ENCODE measurements around the gene ORM1.
"Not testable (repeated sequence)": the region's sequence is repeated elsewhere in the genome, so short reads cannot be mapped to it uniquely, and the experiment has no call there.

Gene ORM1

DNA sequence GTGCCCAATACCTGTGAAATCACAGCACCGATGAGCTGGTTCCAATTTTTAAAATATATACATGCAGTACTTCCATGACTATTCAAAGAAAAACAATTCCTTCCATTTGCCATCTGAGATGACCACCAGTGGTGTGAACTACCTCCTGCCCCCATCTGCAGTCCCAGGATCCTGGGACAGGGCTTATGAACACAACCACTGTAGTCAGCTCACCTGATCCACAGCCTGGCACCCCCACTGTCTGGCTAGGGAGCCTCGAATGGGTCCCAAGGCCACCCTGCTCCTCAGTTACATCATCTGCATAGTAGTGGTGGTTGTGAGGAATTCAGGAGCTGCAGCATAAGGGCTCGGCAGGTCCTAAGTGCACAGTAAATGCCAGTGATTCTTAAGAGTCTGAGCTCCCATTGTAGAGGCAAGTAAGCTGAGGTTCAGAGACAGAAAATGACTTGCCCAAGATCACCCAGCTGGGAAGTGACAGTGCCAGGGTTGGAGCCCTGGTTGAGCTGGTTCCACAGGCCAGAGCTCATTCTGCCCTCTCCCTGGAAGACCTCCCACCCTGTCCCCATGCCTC, 2.9 kb downstream of the ORM1 start:
- not testable (repeated sequence) for FAIRE-seq

DNA sequence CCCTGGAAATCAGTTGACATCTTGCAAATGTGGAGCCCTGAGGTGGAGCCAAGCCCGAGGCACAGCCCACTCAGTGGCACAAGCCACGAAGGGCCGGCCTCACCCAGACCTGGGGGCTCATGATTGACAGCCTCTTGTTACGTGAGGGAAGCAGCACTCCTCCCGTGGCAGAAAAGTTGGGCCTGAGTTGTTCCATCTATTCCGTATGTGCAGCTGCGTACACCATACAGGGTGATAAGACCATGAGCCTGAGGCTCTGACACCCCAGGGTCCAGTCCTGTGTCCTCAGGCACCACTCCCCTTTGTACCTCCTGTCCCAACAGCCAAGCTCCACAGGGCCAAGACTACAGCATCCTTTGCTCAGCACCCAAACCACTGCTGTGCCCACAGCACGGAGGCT, 4.9 kb downstream of the ORM1 start:
- FAIRE-seq = no peak

DNA sequence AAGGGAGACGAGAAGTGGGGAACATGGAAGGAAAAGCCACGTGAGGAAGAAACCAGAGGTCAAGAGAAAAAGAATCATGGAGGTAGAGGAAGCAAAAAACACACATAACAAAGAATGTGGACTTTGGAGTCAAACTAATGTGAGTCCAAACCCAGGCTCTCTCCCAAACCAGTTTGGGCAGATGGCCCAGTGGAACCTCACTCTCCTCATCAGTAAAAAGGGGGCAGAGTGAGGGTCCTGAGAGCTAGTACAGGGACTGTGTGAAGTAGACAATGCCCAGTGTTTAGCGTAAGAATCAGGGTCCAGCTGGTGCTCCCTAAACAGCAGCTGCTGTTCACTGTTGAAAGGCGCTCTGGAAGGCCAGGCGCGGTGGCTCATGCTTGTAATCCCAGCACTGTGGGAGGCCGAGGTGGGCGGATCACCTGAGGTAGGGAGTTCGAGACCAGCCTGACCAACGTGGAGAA, 5.5 kb downstream of the ORM1 start:
- not testable (repeated sequence) for FAIRE-seq

DNA sequence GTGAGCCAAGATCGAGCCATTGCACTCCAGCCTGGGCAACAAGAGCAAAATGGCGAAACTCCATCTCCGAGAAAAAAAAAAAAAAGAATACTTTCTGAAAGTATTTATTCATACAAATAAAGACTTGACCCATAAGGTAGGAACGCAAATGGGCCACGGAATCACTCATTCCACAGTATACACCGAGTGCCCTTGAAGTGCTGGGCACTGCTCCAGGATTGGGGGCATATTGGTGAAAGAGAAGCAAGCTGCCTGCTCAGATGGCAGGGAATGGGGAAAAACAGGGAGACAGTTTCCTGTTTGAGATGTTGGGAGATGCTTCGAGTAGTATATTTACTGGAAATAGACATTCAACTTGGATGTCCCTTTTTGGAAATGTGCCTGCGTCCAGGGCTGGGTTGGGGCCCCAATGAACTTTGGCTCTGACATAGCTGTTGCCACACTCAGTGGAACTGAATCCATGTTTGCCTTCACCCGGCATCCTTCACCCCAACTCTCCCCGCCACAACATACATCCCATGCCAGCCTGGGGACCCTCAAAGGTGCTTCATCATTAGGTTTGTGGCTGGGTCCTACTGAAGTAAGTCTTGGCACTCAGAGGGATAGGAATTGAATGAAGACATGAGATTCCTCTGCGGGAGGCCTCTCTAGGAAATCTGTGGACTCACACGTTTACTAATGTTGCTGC, 6.2 kb downstream of the ORM1 start:
- FAIRE-seq = not testable (repeated sequence)

DNA sequence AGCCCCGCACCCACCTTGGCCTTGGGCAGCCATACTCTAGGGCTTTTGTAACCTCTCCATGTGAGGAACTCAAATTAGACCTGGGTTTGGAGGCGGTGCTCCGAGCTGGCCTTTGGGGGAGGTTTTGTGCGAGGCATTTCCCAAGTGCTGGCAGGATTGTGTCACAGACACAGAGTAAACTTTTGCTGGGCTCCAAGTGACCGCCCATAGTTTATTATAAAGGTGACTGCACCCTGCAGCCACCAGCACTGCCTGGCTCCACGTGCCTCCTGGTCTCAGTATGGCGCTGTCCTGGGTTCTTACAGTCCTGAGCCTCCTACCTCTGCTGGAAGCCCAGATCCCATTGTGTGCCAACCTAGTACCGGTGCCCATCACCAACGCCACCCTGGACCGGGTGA, 6.7 kb downstream of the ORM1 start, which contains the start of gene ORM2:
Gene ORM2, plus strand, starts transcription at position 245 of the 398 bp plus-strand sequence. Its CDS starts 36 bp downstream, at position 281.
- FAIRE-seq = not testable (repeated sequence)

DNA sequence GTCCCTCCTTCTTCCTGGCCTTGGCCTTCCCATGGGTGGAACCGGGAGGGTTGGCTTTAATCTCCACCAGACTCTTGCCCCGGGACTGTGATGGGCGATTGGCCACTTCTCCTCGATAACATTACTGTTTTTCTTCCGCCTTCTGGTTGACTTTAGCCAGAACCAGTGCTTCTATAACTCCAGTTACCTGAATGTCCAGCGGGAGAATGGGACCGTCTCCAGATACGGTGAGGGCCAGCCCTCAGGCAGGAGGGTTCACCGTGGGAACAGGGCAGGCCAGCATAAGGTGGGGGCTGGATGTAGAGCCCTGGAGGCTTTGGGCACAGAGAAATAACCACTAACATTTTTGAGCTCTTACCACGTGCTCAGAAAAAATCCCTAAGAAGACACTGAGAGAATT, 7.7 kb downstream of the ORM1 start:
- no peak for FAIRE-seq

DNA sequence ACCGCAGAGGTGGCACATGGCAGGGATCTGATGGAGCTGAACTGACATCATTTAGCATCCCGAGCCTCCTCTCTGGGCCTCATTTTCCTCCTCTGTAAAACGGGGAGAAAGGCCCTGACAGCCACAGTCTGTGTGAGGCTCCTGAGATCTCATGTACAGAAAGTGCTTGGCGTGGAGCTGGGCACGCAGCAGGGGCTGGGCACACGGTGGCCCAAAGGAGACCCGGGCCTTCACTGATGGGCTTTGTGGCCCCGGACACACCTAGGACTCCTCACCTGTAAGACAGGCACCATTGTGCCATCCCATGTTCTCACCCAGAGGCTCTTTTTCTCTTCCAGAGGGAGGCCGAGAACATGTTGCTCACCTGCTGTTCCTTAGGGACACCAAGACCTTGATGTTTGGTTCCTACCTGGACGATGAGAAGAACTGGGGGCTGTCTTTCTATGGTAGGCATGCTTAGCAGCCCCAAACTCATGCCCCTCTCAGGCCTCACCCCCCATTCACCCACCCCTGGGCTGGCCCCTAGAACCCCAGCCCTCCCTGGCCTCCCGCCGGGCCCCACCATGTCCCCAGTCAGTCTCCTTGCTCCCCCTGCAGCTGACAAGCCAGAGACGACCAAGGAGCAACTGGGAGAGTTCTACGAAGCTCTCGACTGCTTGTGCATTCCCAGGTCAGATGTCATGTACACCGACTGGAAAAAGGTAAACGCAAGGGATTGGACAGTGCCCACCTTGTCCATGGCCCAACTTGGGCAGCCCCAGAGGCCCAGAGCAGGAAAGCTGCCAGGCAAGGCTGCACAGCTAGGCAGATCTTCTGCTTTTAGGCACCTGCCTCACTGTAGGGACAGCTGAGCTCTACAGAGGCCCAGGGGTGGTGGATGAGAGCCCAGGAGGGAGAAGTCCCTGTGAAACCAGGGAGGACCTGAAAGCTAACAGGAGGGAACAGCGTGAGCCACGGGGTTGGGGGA, 8.6 kb downstream of the ORM1 start:
- not testable (repeated sequence) for FAIRE-seq

DNA sequence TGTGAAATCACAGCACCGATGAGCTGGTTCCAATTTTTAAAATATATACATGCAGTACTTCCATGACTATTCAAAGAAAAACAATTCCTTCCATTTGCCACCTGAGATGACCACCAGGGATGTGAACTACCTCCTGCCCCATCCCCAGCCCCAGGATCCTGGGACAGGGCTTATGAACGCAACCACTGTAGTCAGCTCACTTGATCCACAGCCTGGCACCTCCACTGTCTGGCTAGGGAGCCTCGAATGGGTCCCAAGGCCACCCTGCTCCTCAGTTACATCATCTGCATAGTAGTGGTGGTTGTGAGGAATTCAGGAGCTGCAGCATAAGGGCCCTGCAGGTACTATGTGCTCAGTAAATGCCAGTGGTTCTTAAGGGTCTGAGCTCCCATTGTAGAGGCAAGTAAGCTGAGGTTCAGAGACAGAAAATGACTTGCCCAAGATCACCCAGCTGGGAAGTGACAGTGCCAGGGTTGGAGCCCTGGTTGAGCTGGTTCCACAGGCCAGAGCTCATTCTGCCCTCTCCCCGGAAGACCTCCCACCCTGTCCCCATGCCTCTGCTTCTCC, 9.7 kb downstream of the ORM1 start:
- FAIRE-seq = not testable (repeated sequence)

DNA sequence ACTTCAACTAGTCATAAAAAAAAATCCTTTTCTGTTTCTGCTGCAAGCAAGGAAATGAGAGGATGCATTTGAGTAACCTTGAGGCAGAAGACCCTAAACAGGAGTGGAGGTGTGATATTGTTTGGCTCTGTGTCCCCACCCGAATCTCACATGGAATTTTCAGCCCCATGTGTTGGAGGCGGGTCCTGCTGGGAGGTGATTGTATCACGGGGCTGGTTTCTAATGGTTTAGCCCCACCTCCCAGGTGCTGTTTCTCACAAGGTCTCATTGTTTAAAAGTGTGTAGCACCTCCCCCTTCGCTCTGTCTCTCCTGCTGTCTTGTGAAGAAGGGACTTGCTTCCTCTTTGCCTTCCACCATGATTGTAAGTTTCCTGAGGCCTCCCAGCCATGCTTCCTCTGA, 10.8 kb downstream of the ORM1 start:
- FAIRE-seq = not testable (repeated sequence)

DNA sequence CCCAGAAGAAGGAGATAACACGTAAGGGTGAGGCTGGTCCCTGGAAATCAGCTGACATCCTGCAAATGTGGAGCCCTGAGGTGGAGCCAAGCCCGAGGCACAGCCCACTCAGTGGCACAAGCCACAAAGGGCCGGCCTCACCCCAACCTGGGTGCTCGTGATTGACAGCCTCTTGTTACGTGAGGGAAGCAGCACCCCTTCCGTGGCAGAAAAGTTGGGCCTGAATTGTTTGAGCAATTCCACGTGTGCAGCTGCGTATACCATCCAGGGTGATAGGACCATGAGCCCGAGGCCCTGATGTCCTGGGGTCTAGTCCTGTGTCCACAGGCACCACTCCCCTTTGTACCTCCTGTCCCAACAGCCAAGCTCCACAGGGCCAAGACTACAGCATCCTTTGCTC, 11.6 kb downstream of the ORM1 start:
- FAIRE-seq = no peak

DNA sequence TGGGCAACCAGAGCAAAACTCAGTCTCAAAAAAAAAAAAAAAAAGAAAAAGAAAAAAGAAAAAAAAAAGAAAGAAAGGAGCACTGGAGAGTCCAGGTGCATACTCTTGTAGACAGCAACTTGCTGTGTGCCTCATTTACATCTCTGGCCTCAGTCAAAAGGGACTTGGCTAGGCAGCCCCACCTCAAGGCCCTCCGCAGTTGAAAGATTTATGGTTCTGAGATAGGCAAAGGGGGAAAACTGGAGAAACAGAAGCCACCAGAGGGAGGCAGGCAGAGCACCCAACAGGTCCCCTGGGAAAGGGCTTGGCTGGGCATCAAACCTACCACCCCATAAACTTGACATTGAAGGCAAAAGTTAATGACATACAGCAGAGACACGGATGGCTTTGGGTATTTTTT, 12.8 kb downstream of the ORM1 start:
- no peak for FAIRE-seq

DNA sequence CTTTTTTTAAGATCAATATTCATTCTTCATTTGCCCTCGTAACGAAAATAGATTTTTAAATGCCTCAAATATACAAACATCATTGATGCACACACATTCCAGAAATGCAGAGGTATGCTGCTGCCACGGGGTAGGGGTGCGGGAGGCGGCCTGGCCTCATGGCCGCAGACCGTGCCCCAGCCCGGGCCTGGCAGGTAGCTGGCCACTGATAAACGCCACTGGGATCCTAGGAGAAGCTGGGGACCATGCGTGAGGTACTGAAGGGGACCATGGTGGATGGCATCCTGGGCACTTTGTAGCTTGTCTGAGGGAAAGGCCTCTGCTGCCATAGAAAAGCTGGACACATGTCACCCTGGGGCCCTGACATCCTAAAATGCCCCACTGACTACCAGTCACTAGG, 13.3 kb downstream of the ORM1 start:
- FAIRE-seq = no peak

DNA sequence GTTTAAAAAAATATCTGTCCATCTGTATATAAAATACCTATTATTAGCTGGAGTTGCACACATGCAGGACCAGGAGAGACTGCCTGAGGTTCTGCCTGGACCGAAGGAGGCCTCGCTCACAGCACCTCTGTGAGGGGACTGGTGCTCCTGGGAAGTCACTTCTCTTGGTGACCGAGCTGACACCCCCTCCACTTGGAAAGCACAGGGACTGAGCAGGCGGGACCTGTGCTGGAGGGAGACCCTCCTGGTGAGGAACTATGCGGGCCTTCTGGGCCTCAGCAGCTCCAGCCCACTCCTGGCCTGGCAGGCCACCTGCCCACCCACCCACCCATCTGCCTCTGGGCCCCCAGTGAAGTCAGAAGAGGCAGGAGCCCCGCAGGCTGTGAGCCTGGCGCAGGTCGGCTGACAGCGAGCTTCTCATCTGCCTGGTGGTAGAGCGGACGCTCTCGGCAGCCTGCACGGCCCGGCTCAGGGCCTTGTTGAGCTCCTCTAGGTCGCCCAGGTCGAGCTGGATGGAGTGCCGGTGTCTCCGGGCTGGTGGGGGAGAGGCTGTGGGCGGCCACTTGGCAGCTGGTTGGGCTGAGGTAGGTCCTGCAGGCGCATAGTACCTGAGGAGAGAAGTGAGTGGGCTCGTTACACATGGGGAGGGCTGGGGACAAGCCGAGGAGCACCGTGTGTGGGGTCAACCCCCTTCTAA, 13.9 kb downstream of the ORM1 start:
- FAIRE-seq = no peak

DNA sequence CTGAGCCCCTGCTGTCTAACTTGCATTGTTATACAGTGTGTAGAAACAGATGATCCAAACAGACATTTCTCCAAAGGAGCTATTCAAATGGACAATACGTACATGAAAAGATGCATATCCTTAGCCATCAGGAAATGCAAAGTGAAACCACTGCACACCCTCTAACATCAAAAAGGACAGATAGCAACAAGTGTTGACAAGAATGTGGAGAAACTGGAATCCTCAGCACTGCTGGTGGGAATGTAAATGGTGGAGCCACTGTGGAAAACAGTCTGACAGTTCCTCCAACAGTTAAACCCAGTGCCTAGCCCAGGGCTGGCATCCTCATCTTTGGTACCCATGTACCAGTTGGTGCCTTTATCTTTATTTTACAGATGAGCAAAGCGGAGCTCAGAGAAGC, 15.3 kb downstream of the ORM1 start:
- FAIRE-seq = no peak

DNA sequence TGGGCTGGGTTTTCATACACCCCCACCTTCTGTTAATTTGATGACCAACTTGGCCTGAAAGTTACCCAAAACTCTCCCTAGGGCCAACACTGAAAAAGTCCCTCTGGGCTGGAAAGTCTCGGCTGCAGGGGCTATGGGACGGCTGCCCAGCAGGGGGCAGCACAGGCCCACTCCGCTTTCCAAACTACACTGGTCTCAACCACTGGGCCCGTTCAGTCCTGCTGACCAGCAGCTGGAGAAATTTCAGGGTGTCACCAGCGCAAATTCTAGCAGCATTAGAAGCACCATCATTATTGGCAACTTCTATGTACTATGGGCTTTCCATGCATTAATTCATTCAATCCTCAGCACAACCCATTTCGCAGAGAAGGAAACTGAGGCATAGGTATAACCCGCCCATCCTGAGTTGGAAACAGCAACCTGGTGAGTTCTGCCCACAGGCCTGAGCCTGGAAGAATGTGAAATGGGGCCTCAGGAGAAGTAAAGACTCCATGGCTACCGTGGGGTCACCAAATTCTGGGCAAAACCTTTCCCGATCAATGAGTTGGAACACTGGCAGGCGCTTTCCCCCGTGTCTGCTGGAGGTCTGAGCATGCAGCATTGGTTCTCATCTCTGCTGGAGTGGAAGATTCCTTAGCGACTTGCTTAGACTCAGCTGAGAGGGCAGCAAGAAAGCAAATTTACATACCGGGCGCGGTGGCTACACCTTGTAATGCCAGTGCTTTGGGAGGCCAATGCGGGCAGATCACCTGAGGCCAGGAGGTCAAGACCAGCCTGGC, 16.4 kb downstream of the ORM1 start:
- FAIRE-seq = no peak

DNA sequence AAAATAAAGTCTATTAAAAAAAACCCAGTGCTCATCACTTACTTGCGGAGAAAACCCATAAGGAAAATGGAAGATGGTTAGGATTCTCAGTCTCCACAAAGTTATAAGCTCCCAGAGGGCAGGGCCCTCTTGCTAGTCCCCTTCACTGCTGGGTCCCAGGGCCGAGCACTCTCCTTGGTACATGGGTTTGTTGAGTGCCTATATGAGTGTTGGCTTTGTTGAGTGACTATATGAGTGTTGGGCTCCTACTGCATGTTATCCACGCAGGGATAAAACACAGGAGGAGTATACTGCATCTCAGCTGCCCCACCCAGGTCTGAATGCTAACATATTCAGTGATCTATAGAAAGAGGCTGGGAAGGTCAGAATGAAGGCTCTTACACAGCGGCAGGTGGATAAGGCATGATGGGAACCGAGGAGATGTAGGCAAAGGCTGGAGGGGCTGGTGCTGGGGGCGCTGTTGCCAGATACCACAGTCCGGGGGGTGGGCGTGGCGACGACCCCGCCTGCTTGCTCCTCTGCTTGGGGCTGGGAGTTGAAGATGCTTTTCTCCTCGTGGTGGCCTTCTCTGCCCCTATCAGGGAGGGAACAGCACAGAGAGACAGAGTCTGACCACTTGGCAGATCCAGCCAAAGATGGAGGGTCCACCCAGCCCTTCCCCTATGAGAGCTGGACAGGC, 18.4 kb downstream of the ORM1 start:
- no peak for FAIRE-seq

DNA sequence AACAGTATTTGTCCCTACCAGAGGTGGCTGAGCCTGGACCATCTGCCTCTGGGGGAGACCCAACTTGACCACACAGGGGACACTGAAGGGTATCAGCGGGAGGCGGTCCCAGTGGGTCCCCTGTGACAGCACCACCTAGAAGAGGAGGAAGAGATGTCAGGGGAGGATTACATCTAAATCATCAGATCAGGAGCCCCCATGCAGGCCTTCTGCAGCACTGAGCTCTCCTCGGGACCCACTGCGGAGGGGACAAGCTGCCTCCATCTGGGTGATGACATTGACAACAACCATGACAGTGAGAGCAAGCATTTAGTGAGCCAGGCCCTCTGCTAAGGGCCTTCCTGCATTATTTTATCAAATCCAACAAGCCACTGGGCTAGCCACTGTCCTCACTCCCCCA, 19.1 kb downstream of the ORM1 start:
- no peak for FAIRE-seq

DNA sequence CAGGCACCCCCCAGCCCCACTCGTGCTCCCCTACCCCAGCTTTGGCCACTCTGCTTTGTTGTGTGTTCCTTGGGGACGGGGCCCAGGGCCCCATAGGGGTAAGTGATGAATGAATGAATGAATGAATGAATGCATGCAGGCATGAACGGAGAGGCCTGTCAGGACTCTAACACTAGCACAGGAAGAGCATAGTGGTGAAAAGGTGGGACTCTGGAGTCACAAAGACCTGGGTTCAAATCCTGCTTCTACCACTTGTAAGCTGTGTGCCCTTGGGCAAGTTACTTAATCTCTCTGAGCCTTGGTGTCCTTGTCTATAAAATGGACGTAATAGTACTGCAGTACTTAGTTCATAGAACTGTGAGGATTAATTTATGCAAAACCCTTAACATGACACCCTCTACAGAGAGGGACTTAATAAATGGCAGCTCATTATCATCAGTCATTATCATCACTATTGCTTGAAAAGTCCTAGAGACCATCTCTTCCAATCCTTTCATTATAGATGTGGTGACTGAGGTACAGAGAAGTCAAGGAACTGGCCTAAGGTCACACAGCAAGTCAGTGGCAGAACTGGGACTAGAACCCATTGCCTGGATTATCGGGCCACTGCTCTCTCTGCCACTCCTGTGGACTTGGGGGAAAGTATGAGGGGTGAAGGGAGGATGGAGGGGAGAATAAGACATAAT, 20.0 kb downstream of the ORM1 start:
- no peak for FAIRE-seq

DNA sequence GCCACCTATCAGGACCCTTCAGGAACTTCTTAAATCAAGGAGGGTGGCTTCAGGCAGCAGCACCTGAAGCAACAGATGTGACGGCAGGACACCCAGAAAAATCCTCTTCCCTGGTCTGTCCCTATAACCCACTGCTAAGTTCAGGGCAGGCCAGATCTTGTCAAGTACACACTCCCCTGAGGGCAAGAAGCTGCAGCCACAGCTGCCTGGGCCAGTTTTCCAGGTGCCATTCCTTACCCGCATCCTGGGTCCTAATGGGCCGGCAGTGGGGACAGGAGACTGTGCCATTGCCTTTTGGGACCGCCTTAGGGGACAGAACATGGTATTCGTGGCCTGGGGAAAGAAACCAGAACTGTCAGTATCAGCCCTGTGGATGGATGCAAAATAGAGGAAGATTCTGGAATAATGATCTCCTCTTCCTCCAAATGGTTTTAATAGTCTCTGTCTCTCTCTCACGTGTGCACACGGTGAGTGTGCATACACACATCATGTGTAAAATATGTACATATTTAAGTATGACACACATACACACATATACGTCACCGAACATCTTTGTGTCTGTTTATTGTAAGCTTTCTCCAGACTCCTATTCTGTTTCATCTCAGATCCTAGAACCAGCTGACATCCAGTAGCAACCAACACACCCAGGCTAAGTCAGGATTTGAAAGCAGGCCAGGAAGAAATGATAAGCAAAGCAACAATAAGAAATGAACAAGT, 20.7 kb downstream of the ORM1 start:
- FAIRE-seq = no peak

DNA sequence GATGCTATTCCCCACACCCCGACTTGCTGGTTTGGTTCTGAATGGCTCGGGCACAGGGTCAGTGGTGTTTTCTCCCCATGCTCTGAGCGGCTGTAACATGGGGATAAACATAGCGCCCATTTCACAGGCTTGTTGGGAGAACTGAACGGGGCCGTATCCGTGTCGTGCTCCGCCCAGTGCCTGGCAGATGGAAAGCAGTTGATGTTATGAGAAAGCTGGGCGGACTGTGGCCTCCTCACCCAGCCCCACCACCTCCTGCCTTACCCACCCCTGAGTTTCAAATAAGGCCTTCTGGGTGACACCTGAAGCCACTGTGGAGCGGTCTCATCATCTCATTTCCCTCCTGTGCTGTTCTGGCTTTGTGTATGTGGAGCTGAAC, 21.3 kb downstream of the ORM1 start:
- FAIRE-seq = no peak
